ENCODE measurements around the gene THOC3.
"Not testable (repeated sequence)": the region's sequence is repeated elsewhere in the genome, so short reads cannot be mapped to it uniquely, and the experiment has no call there.

The THOC3 gene

GRCh38 chr5:175967471-175968372 lies at the start of gene THOC3:
TSS of gene THOC3 (minus strand) at chr5:175968315. CDS start at chr5:175968208, 107 bp downstream.
- not testable (repeated sequence) for DNase-seq

- not testable (repeated sequence) for DNase-seq
Observed at GRCh38 chr5:176017324-176017723, 49.2 kb upstream of the THOC3 start.

GRCh38 chr5:176014360-176014759 lies 46.2 kb upstream of the THOC3 start:
- DNase-seq, result not testable (repeated sequence)

GRCh38 chr5:176011088-176011487 lies 43.0 kb upstream of the THOC3 start:
- DNase-seq, result not testable (repeated sequence)

GRCh38 chr5:176010202-176010601 lies 42.1 kb upstream of the THOC3 start:
- DNase-seq, result not testable (repeated sequence)

- not testable (repeated sequence) for DNase-seq
Observed at GRCh38 chr5:176007220-176007619, 39.1 kb upstream of the THOC3 start.

- DNase-seq, result not testable (repeated sequence)
Observed at GRCh38 chr5:176006819-176007218, 38.7 kb upstream of the THOC3 start.

GRCh38 chr5:175997979-175998378 lies 29.9 kb upstream of the THOC3 start:
- not testable (repeated sequence) for DNase-seq

GRCh38 chr5:175997495-175997894 lies 29.4 kb upstream of the THOC3 start:
- not testable (repeated sequence) for DNase-seq

GRCh38 chr5:175996791-175997190 lies 28.7 kb upstream of the THOC3 start:
- not testable (repeated sequence) for DNase-seq

GRCh38 chr5:175995506-175995905 lies 27.4 kb upstream of the THOC3 start:
- DNase-seq, result not testable (repeated sequence)

GRCh38 chr5:175979371-175979995 lies 11.4 kb upstream of the THOC3 start:
- not testable (repeated sequence) for DNase-seq

GRCh38 chr5:175968381-175968780 lies 266 bp upstream of the THOC3 start:
- DNase-seq, result not testable (repeated sequence)

GRCh38 chr5:175962329-175962728 lies 5.8 kb downstream of the THOC3 start:
- DNase-seq, result not testable (repeated sequence)

GRCh38 chr5:175960228-175960627 lies 7.9 kb downstream of the THOC3 start:
- not testable (repeated sequence) for DNase-seq

GRCh38 chr5:175958515-175958914 lies 9.6 kb downstream of the THOC3 start:
- DNase-seq, result not testable (repeated sequence)

GRCh38 chr5:175954107-175954506 lies 14.0 kb downstream of the THOC3 start:
- DNase-seq, result not testable (repeated sequence)

GRCh38 chr5:175952810-175953209 lies 15.3 kb downstream of the THOC3 start:
- not testable (repeated sequence) for DNase-seq

GRCh38 chr5:175951339-175951969 lies 16.7 kb downstream of the THOC3 start:
- not testable (repeated sequence) for DNase-seq

GRCh38 chr5:175948329-175949108 lies 19.6 kb downstream of the THOC3 start:
- not testable (repeated sequence) for DNase-seq

GRCh38 chr5:175943253-175943652 lies 24.9 kb downstream of the THOC3 start:
- not testable (repeated sequence) for DNase-seq

- DNase-seq, result not testable (repeated sequence)
Observed at GRCh38 chr5:175940632-175941031, 27.5 kb downstream of the THOC3 start.
